Measurements from ENCODE around the gene RASGRP1. TPM values are rescaled to one million over a fixed set of nuclear protein-coding genes. Genes with fewer than 3 reads are reported as not detected.

RASGRP1 gene
- total RNA-seq, 1 experiment from 2014 or later, result 0.51 TPM

GRCh38 chr15:38541026-38541425, 23.6 kb downstream of the RASGRP1 start:
- no peaks in the 10 kb centered on the region for H3K36me3 ChIP-seq (ENCODE audit: control insufficient read depth, insufficient read depth, low read length)
- no peaks in the 10 kb centered on the region for H3K27me3 ChIP-seq (ENCODE audit: control insufficient read depth, insufficient read depth, low read length)
- intact Hi-C loops (cut with micrococcal nuclease; ENCODE audit: unreplicated experiment) (no loop called here), in situ Hi-C loops (cut with HindIII; ENCODE audit: low pct_unique_long_range_greater_than_20kb, low sequenced_read_pairs) (no loop called here)
- ChIA-PET CTCF (interaction anchor here (1.1 kb wide), 1 partner anchor 23 kb away, joined by 4 read pairs; no protein-coding TSS in a partner anchor), POLR2A (no interaction called here)
- DNase-seq (ENCODE audit: low read depth, low spot score), result no peak
- TF ChIP-seq CTCF (IDR thresholded peaks at IDR 0.05), result no peak
- no peak for TF ChIP-seq TCF7L2 (IDR thresholded peaks at IDR 0.05; ENCODE audit: low read depth, low read length)
- TF ChIP-seq, protein P1, sequence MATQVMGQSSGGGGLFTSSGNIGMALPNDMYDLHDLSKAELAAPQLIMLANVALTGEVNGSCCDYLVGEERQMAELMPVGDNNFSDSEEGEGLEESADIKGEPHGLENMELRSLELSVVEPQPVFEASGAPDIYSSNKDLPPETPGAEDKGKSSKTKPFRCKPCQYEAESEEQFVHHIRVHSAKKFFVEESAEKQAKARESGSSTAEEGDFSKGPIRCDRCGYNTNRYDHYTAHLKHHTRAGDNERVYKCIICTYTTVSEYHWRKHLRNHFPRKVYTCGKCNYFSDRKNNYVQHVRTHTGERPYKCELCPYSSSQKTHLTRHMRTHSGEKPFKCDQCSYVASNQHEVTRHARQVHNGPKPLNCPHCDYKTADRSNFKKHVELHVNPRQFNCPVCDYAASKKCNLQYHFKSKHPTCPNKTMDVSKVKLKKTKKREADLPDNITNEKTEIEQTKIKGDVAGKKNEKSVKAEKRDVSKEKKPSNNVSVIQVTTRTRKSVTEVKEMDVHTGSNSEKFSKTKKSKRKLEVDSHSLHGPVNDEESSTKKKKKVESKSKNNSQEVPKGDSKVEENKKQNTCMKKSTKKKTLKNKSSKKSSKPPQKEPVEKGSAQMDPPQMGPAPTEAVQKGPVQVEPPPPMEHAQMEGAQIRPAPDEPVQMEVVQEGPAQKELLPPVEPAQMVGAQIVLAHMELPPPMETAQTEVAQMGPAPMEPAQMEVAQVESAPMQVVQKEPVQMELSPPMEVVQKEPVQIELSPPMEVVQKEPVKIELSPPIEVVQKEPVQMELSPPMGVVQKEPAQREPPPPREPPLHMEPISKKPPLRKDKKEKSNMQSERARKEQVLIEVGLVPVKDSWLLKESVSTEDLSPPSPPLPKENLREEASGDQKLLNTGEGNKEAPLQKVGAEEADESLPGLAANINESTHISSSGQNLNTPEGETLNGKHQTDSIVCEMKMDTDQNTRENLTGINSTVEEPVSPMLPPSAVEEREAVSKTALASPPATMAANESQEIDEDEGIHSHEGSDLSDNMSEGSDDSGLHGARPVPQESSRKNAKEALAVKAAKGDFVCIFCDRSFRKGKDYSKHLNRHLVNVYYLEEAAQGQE (IDR thresholded peaks at IDR 0.05; ENCODE audit: insufficient read depth in 1 of 2, low read depth in 2 of 2, low read length in 1 of 2), result no peak
- no peak for TF ChIP-seq SIN3A (IDR thresholded peaks at IDR 0.05; ENCODE audit: borderline replicate concordance, insufficient read depth, low read depth, low read length)
- no peak for TF ChIP-seq POLR2AphosphoS5 (IDR thresholded peaks at IDR 0.05; ENCODE audit: low read depth, low read length)
- H3K4me3 ChIP-seq (ENCODE audit: low read depth in 2 of 2, low read length in 2 of 2), result no peak overlapping the region
- no peaks in the 10 kb centered on the region for H3K4me1 ChIP-seq (ENCODE audit: control insufficient read depth, insufficient read depth, low read length)
- no TSS peak for BruUV-seq (replicated peaks)
- ATAC-seq, result no peak
- H3K27ac ChIP-seq (ENCODE audit: low read length), result no peak overlapping the region
- no peaks in the 10 kb centered on the region for H3K9me3 ChIP-seq (ENCODE audit: control insufficient read depth, insufficient read depth, low read depth, low read length)

- BruUV-seq (replicated peaks), result no TSS peak
- H3K27me3 ChIP-seq (ENCODE audit: control insufficient read depth, insufficient read depth, low read length), result no peaks in the 10 kb centered on the region
- H3K4me3 ChIP-seq (ENCODE audit: low read depth in 2 of 2, low read length in 2 of 2), result no peak overlapping the region
- no peaks in the 10 kb centered on the region for H3K4me1 ChIP-seq (ENCODE audit: control insufficient read depth, insufficient read depth, low read length)
- no peak for ATAC-seq
- H3K9me3 ChIP-seq (ENCODE audit: control insufficient read depth, insufficient read depth, low read depth, low read length), result no peaks in the 10 kb centered on the region
- H3K36me3 ChIP-seq (ENCODE audit: control insufficient read depth, insufficient read depth, low read length), result no peaks in the 10 kb centered on the region
- no peak overlapping the region for H3K27ac ChIP-seq (ENCODE audit: low read length)
- in situ Hi-C loops (cut with HindIII; ENCODE audit: low pct_unique_long_range_greater_than_20kb, low sequenced_read_pairs) (no loop called here), intact Hi-C loops (cut with micrococcal nuclease; ENCODE audit: unreplicated experiment) (no loop called here)
- POLR2A ChIA-PET, result no interaction called here
- CTCF ChIA-PET, result interaction anchor here (1.1 kb wide), 1 partner anchor 23 kb away, joined by 4 read pairs; no protein-coding TSS in a partner anchor
- no peak for TF ChIP-seq CTCF (IDR thresholded peaks at IDR 0.05)
- TF ChIP-seq, protein P1 (IDR thresholded peaks at IDR 0.05; ENCODE audit: insufficient read depth in 1 of 2, low read depth in 2 of 2, low read length in 1 of 2), result no peak
- no peak for TF ChIP-seq SIN3A (IDR thresholded peaks at IDR 0.05; ENCODE audit: borderline replicate concordance, insufficient read depth, low read depth, low read length)
- TF ChIP-seq TCF7L2 (IDR thresholded peaks at IDR 0.05; ENCODE audit: low read depth, low read length), result no peak
- no peak for TF ChIP-seq POLR2AphosphoS5 (IDR thresholded peaks at IDR 0.05; ENCODE audit: low read depth, low read length)
- DNase-seq (ENCODE audit: low read depth, low spot score), result no peak
Measured at GRCh38 chr15:38540510-38540909, 24.1 kb downstream of the RASGRP1 start.
